HG02571 (cell line): ENCODE measurements around the gene CDK5RAP1.
A peak's percentile ranks its signal among the peaks of the same experiment; 100 is the strongest.
"Not testable (repeated sequence)": the region's sequence is repeated elsewhere in the genome, so short reads cannot be mapped to it uniquely, and the experiment has no call there.

Source experiments
- ATAC-seq: cut with Tn5 transposase; IDR thresholded peaks from one replicate; pipeline ENCODE4 v1.9.1; 2021; ENCODE audit warnings: mild to moderate bottlenecking, moderate library complexity; ENCODE audit not compliant: unreplicated experiment

Gene CDK5RAP1, protein sequence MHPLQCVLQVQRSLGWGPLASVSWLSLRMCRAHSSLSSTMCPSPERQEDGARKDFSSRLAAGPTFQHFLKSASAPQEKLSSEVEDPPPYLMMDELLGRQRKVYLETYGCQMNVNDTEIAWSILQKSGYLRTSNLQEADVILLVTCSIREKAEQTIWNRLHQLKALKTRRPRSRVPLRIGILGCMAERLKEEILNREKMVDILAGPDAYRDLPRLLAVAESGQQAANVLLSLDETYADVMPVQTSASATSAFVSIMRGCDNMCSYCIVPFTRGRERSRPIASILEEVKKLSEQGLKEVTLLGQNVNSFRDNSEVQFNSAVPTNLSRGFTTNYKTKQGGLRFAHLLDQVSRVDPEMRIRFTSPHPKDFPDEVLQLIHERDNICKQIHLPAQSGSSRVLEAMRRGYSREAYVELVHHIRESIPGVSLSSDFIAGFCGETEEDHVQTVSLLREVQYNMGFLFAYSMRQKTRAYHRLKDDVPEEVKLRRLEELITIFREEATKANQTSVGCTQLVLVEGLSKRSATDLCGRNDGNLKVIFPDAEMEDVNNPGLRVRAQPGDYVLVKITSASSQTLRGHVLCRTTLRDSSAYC

GRCh38 chr20:33401184-33401920 lies at the start of gene CDK5RAP1:
Gene CDK5RAP1 (minus strand): TSS chr20:33401519. CDS start chr20:33397064, 4,455 bp downstream.
- ATAC-seq: peak; percentile 76

DNA sequence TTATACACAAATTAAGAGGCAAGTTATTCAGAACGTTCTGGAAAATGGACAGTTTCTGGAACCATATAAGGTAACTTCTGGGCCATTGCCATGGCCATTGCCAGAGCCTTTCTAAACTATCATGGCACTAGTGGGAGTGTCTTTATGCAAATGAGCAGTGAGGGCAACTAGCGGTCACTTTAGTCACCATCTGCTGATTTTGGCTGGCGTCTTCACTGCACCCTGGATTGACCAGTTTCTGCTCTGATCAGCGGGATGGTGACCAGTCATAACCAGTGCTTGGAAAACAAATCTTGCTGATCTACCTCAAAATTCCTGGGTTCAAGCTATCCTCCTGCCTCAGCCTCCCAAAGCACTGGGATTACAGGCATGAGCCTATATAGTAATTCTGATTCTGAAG lies 49.5 kb upstream of the CDK5RAP1 start:
- no peak for ATAC-seq

GRCh38 chr20:33445881-33446625 lies 44.7 kb upstream of the CDK5RAP1 start:
- no peak for ATAC-seq

DNA sequence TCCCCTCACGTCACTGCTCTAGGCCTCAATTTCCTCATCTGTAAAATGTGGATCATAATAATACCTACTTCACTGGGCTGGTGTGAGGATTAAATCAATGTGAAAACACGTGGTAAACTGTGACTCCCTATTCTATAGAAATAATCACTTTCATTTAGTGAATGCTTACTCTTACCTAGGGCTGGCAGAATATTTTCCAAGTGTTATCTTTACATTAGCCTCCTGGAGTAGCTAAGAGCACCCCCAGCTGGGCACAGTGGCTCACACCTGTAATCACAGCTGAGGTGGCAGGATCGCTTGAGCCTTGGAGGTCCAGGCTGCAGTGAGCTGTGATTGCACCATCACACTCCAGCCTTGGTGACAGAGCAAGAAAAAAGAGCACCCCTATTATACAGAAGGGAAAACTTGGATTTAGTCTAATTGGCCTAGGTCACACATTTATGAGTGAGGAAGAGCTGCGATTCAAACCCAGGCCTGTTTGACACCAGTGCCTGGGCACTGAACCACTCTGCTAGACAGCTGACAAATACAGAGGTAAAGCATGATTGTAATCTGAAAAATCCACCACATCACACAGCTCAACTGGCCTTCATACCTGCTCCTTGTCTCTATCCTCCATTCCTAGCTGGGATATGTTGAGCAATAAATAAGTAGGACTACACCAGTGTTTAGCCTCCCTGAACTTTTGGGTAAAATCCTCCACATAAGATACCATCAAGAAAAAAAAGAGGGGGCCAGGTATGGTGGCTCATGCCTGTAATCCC lies 43.7 kb upstream of the CDK5RAP1 start:
- ATAC-seq: no peak

DNA sequence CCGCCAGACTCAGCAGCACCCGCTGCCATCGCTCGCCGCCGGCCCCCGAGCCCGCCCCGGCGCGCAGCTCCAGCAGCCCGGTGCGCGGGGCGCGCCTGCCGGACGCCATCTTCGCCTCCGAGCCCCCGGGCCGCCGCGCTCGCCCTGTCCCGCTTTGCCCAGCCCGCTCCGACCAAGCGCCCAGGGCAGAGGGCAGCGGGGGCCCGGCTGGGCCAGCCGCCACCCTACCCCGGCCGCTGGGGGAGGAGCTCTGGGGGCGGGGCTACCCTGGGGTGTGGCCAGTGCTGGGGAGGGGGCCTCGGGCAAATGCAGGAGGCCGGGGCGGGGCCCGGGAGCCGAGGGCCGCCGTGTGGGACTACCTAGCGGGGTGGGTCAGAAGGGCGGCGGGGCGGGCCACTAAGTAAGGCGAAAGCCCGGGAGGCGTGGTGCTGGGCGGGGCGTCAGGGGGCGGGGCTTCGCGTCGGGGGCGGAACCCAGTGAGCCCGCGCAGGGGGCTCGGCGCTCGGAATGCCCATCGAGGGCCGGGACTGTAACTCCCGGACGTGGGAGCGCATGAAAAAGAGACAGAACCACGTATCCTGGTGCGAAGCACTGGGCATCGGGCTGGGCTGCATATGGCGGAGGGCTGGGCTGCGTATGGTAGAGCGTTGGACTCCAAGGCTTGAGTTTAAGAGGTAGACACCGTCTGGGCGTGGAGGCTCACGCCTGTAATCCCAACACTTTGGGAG lies 42.4 kb upstream of the CDK5RAP1 start, which contains the start of gene SNTA1:
Gene SNTA1, minus strand, starts transcription at position 252 of the 728 bp plus-strand sequence. Its CDS starts 143 bp downstream, at position 109.
- ATAC-seq: peak; percentile 78

GRCh38 chr20:33443006-33443511 lies 41.7 kb upstream of the CDK5RAP1 start:
- ATAC-seq: no peak

DNA sequence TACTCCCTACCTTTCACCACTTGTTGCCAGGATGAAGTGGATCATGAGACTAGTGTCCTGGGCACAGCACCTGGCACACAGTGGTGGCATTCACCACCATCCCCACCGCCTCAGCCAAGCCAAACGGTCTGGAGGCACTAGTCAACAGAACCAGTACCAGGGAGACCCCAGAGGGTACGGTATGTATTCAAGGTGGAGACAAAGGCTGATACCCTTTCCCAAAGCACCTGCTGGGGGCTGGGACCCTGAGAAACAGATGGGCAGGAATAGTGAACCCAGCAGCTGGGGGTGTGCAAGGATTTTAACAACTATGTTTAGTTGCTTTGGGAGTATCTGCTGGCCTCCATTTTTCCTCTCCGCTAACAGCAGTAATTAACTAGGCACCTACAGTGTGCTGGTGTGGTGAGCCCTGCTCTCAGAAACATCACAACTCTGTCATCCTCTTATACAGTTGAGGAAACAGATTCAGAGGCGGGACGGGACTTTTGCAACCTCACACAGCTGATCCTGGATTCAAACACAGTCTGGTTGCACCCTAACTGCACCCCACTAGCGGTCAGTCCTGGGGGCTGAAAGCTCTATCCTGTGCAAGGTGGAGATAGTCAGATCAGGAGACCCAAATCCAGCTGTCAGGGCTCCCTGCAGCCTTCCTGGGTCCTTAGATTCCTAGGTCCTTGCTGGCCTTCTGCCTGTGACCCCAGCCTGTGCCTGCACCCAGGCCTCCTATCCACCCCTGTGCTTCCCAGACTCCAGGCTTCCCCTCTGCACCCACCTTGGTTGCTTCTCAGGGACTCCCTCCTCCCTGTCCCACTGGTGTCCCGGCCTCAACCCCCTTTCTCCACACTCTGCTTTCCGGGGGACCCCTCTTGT lies 41.1 kb upstream of the CDK5RAP1 start:
- ATAC-seq: no peak

GRCh38 chr20:33441142-33441955 lies 40.0 kb upstream of the CDK5RAP1 start:
- no peak for ATAC-seq

DNA sequence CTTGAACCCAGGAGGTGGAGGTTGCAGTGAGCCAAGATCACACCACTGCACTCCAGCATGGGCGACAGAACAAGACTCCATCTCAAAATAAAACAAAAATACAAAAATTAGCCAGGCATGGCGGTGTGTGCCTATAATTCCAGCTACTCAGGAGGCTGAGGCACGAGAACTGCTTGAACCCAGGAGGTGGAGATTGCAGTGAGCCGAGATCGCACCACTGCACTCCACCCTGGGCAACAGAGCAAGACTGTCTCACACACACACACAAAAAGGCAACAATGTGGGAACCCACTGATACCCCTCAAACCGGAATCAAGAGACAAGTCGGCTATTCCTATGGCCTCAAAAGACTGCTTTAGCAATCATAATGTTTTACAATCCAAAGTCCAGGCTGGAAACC lies 39.2 kb upstream of the CDK5RAP1 start:
- not testable (repeated sequence) for ATAC-seq

- ATAC-seq: no peak
Measured at GRCh38 chr20:33438481-33438880, 37.2 kb upstream of the CDK5RAP1 start.

DNA sequence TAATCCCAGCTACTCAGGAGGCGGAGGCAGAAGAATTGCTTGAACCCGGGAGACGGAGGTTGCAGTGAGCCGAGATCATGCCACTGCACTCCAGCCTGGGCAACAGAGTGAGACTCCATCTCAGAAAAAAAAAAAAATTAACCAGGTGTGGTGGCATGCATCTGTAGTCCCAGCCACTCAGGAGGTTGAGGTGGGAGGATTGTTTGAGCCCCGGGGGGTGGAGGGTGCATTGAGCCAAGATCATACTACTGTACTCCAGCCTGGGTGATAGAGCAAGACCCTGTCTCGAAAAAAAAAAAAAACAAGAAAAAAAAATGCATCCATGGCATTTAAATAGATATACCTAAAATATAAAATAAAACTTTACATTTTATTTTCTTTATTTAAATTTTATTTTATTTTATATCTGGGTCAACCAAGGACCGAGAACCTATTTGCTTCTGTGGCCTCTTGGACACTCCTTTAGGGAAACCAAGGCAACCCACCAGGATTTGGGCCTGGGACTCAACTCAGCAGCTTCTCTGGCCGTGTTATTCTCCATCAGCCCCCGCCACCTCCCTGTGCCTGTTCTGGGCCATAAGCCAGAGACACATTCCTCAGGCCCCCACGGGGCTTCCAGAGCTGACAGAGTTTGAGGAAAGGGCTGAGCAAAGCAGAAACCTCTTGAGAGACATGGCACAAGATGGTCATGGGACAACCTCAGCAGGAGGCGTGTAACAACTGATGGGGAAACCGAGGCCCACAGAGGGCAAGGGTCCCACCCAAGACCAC lies 36.0 kb upstream of the CDK5RAP1 start:
- no peak for ATAC-seq

DNA sequence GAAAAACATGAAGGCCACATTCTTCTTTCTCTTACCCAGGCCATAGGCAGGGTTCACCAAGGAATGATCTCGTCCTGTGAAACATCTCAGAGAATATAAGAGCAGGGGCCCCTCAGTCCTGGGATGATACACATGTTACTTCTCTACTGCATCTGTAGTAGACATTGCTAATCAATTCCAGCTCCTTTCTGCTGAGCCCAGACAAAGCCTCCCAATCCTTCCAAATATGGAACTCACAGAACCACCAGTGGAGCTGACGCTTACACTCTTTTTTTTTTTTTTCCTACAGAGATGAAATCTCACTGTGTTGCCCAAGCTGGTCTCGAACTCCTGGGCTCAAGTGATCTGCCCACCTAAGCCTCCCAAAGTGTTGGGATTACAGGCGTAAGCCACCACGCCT lies 33.1 kb upstream of the CDK5RAP1 start:
- no peak for ATAC-seq

GRCh38 chr20:33433465-33434234 lies 32.3 kb upstream of the CDK5RAP1 start:
- ATAC-seq: no peak

DNA sequence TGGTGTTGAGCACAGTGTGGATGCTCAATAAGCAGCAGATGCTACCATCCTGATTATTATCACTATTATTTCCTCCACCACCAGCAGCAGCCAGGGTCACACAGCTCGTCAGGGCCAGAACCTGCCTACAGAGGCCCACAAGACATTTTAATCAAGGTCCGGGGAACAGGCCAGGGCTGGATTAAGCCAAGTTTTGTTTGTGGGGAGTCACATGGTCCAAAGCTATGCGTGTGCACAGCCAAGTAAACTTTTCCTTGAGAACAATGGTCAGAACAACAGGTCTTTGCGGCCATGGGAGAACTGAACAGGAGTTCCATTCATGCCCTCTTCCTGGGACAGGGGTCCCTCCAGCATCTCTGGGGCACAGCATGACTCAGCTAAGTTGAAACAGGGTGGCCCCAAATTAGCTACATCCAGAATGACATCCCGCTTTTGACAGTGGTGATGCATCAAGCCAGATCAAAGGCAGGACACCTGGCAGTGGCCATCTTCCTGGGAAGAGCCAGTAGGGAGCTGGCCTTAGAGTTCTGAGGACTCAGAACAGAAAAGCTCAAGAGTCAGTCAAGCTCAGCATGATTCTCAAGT lies 30.6 kb upstream of the CDK5RAP1 start:
- ATAC-seq: no peak

DNA sequence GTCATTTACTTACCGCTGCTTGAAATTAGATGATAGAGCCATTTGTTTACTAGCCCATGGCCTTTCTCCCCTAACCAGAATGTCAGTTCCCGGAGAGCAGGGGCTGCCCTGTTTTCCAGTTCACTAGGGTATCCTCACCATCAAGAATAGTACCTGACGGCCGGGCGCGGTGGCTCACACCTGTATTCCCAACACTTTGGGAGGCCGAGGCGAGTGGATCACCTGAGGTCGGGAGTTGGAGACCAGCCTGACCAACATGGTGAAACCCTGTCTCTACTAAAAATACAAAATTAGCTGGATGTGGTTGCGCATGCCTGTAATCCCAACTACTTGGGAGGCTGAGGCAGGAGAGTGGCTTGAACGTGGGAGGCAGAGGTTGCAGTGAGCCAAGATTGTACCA lies 22.6 kb upstream of the CDK5RAP1 start:
- ATAC-seq: not testable (repeated sequence)
